ENCODE data around the gene DGKG. TPM values are rescaled to one million over a fixed set of nuclear protein-coding genes. Genes with fewer than 3 reads are reported as not detected.
A peak's percentile ranks its signal among the peaks of the same experiment; 100 is the strongest.

The DGKG gene
- total RNA-seq, 2 experiments from 2014 or later = not detected

DNA sequence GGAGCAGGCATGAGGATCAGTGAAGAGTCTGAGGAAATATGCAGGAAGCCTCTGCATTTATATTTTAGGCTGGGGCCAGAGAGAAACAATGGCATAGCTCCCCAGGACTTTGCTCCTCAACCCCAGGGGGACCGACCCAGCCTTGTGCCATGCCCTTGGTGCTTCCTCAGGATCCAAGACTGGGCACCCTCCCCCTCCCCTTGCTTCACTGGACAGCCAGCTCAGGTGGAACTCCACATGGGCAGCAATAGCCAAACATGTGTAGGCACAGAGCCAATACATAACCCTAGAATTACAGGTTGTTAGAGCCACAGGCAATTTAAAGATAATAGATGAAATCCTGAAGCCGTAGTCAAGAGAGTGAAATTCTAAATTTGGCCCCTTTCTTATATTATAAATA, 180.1 kb downstream of the DGKG start:
- no peak overlapping the region for H3K27ac ChIP-seq (ENCODE audit: low read depth in 1 of 2, low read length in 2 of 2)
- peaks cover 15% of the 10 kb centered on the region for H3K4me1 ChIP-seq (ENCODE audit: insufficient read depth, low read length)
- Mint-ChIP-seq H3K27ac (no peak overlapping the region), H3K9me3 (no peaks in the 10 kb centered on the region), H3K4me1 (ENCODE audit: low read depth) (peaks cover 12% of the 10 kb centered on the region), H3K27me3 (no peaks in the 10 kb centered on the region), H3K4me3 (no peak overlapping the region), H3K36me3 (ENCODE audit: low read depth) (no peaks in the 10 kb centered on the region)
- no peak overlapping the region for H3K4me3 ChIP-seq (ENCODE audit: low read length)
- ATAC-seq (ENCODE audit: poor library complexity) (no peak), DNase-seq (no peak)
- intact Hi-C loops (cut with DNase I, micrococcal nuclease) = no loop called here
- ChIA-PET CTCF (no interaction called here), POLR2A (no interaction called here)
- no peaks in the 10 kb centered on the region for H3K36me3 ChIP-seq (ENCODE audit: insufficient read depth, low read length)
- TF ChIP-seq, protein P1, sequence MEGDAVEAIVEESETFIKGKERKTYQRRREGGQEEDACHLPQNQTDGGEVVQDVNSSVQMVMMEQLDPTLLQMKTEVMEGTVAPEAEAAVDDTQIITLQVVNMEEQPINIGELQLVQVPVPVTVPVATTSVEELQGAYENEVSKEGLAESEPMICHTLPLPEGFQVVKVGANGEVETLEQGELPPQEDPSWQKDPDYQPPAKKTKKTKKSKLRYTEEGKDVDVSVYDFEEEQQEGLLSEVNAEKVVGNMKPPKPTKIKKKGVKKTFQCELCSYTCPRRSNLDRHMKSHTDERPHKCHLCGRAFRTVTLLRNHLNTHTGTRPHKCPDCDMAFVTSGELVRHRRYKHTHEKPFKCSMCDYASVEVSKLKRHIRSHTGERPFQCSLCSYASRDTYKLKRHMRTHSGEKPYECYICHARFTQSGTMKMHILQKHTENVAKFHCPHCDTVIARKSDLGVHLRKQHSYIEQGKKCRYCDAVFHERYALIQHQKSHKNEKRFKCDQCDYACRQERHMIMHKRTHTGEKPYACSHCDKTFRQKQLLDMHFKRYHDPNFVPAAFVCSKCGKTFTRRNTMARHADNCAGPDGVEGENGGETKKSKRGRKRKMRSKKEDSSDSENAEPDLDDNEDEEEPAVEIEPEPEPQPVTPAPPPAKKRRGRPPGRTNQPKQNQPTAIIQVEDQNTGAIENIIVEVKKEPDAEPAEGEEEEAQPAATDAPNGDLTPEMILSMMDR (IDR thresholded peaks at IDR 0.05) = no peak
- no peaks in the 10 kb centered on the region for H3K27me3 ChIP-seq (ENCODE audit: control insufficient read depth in 1 of 2, insufficient read depth in 2 of 2, low read length in 2 of 2)
- H3K9me3 ChIP-seq (ENCODE audit: control insufficient read depth in 1 of 2, insufficient read depth in 1 of 2, low read length in 2 of 2) = no peaks in the 10 kb centered on the region

DNA sequence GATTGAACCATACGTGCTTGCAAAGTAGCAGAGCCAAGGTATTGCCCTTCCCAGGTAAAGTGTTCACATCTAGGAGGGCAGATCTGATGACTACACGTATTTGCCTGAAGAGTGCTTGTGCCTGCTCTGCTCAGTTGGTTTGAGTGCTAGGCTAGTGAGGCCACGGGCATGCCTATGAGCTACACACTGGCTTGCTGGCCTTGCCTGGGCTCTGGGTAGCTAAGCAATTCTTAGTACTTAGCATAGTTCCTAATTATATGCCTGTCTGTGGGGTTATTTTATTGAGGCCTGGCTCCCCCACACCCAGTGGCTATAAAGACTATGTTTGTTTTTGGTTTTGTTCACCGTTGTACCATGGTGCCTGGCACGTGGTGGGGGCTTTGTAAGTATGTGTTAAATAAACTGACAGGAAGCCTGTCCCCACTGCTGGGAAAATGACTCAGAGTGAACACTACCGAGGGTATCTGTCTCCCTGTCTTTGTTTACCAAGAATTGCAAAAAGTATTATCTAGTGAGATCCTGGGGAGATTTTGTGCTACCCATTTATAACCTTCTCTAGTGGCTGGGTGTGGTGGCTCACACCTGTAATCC, 181.0 kb downstream of the DGKG start:
- Mint-ChIP-seq H3K36me3 (ENCODE audit: low read depth) (no peaks in the 10 kb centered on the region), H3K9me3 (no peaks in the 10 kb centered on the region), H3K4me1 (ENCODE audit: low read depth) (peaks cover 12% of the 10 kb centered on the region), H3K4me3 (no peak overlapping the region), H3K27ac (no peak overlapping the region), H3K27me3 (no peaks in the 10 kb centered on the region)
- ChIA-PET CTCF (no interaction called here), POLR2A (no interaction called here)
- Histone ChIP-seq H3K4me3 (ENCODE audit: low read length) (no peak overlapping the region), H3K9me3 (ENCODE audit: control insufficient read depth in 1 of 2, insufficient read depth in 1 of 2, low read length in 2 of 2) (no peaks in the 10 kb centered on the region), H3K27ac (ENCODE audit: low read depth in 1 of 2, low read length in 2 of 2) (no peak overlapping the region), H3K36me3 (ENCODE audit: insufficient read depth, low read length) (no peaks in the 10 kb centered on the region), H3K27me3 (ENCODE audit: control insufficient read depth in 1 of 2, insufficient read depth in 2 of 2, low read length in 2 of 2) (no peaks in the 10 kb centered on the region), H3K4me1 (ENCODE audit: insufficient read depth, low read length) (peaks cover 15% of the 10 kb centered on the region)
- intact Hi-C loops (cut with DNase I, micrococcal nuclease) = no loop called here
- TF ChIP-seq, protein P1 (IDR thresholded peaks at IDR 0.05) = no peak
- ATAC-seq (ENCODE audit: poor library complexity) (no peak), DNase-seq (no peak)

DNA sequence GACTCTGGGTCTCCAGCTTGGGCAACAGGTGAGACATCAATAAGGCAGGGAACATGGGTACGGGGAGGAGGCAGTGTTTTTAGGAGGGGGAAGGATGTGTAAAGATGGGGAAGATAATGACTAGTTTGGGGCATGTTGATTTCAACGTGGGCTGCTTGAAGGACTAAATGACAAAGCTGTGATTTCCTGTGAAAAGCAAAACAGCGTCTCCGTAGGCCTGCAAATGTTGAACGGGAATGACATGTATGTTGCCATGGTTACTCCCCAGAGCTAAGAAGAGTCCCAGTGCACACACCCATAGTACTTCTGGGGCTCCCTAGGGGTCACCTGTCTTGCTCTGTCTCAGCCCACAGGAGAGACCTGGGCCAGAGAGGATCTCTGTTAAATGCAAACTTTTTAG, 181.9 kb downstream of the DGKG start:
- H3K4me1 Mint-ChIP-seq (ENCODE audit: low read depth) = peaks cover 7% of the 10 kb centered on the region
- CTCF ChIA-PET = no interaction called here
- no peak for ATAC-seq (ENCODE audit: poor library complexity)

More for the DNA sequence above, 181.9 kb downstream of the DGKG start:
- no peak overlapping the region for H3K4me3 ChIP-seq (ENCODE audit: low read length)
- POLR2A ChIA-PET = no interaction called here
- Mint-ChIP-seq H3K9me3 (no peaks in the 10 kb centered on the region), H3K4me3 (no peak overlapping the region), H3K36me3 (ENCODE audit: low read depth) (no peaks in the 10 kb centered on the region), H3K27me3 (no peaks in the 10 kb centered on the region), H3K27ac (no peak overlapping the region)
- no peaks in the 10 kb centered on the region for H3K27me3 ChIP-seq (ENCODE audit: control insufficient read depth in 1 of 2, insufficient read depth in 2 of 2, low read length in 2 of 2)
- no peak overlapping the region for H3K27ac ChIP-seq (ENCODE audit: low read depth in 1 of 2, low read length in 2 of 2)
- TF ChIP-seq, protein P1 (IDR thresholded peaks at IDR 0.05) = no peak
- H3K36me3 ChIP-seq (ENCODE audit: insufficient read depth, low read length) = no peaks in the 10 kb centered on the region
- peak in 1 of 14 experiments; percentile 20 for DNase-seq
- peaks cover 9% of the 10 kb centered on the region for H3K4me1 ChIP-seq (ENCODE audit: insufficient read depth, low read length)
- intact Hi-C loops (cut with DNase I, micrococcal nuclease) = no loop called here
- no peaks in the 10 kb centered on the region for H3K9me3 ChIP-seq (ENCODE audit: control insufficient read depth in 1 of 2, insufficient read depth in 1 of 2, low read length in 2 of 2)
